ENCODE results near the gene ARAP1. TPM values are rescaled to one million over a fixed set of nuclear protein-coding genes. Genes with fewer than 3 reads are reported as not detected.

Gene ARAP1
- total and polyA plus RNA-seq, 5 experiments from 2014 or later: 14.7 to 166 (median 40.0) TPM

GRCh38 chr11:72724021-72724551 lies 28.1 kb downstream of the ARAP1 start:
- ATAC-seq: no peak
- peak overlapping the region; percentile 24 to 99 (median 86) for H3K27ac Mint-ChIP-seq
- peak overlapping the region in 6 of 10 donors; percentile 19 to 54 (median 29) for H3K4me3 Mint-ChIP-seq
- POLR2A ChIA-PET: interaction anchor here (0.6 to 6.0 kb wide), 3 partner anchors 29 to 90 kb away, joined by 3 to 49 read pairs (median 32); partner anchors contain the start of genes ATG16L2 and STARD10
- H3K27me3 Mint-ChIP-seq: peaks cover 0 to 1% (median 0%) of the 10 kb centered on the region in 5 donors
- DNase-seq: no peak
- H3K9me3 Mint-ChIP-seq: no peaks in the 10 kb centered on the region
- H3K4me1 Mint-ChIP-seq: peaks cover 35 to 81% (median 56%) of the 10 kb centered on the region in 4 donors
- peaks cover 0 to 5% (median 0%) of the 10 kb centered on the region in 3 donors for H3K36me3 Mint-ChIP-seq

DNA sequence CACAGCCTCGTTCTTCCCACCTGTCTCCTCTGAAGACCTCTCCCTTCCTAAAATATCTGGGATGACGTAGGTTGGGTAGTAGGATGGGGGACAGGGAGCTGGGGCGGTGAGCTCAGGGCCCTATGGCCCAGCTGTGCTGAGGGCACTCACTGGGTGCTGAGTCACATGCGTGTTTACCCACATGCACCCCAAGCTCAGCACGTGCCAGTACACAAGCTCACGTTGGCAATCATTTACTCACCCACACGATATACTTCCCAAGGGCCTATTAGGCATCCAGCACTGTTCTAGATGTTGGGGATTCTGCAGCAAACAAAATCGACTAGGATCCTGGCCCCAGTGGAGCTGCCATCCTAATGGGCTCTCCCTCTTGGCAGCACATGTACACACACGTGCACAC lies 28.7 kb downstream of the ARAP1 start:
- DNase-seq (no peak), ATAC-seq (no peak)
- POLR2A ChIA-PET: interaction anchor here (1.9 to 6.0 kb wide), 3 partner anchors 8 to 91 kb away, joined by 9 to 49 read pairs (median 32); partner anchors contain the start of genes ATG16L2 and STARD10
- Mint-ChIP-seq H3K27me3 (peaks cover 0 to 1% (median 0%) of the 10 kb centered on the region in 5 donors), H3K9me3 (no peaks in the 10 kb centered on the region), H3K36me3 (peaks cover 0 to 8% (median 0%) of the 10 kb centered on the region in 3 donors), H3K4me1 (peaks cover 36 to 82% (median 59%) of the 10 kb centered on the region in 4 donors), H3K27ac (peak overlapping the region in 8 of 10 donors; percentile 9 to 99 (median 86)), H3K4me3 (peak overlapping the region in 3 of 10 donors; percentile 20 to 54 (median 29))

- Mint-ChIP-seq H3K27me3 (peaks cover 0 to 1% (median 0%) of the 10 kb centered on the region in 5 donors), H3K4me3 (peak overlapping the region; percentile 87 to 99 (median 96)), H3K36me3 (peaks cover 0 to 11% (median 0%) of the 10 kb centered on the region in 3 donors), H3K9me3 (no peaks in the 10 kb centered on the region), H3K4me1 (peaks cover 38 to 83% (median 65%) of the 10 kb centered on the region in 4 donors), H3K27ac (peak overlapping the region; percentile 92 to 99 (median 97))
- ATAC-seq (peak; percentile 85 to 87), DNase-seq (peak; percentile 70 to 96 (median 84))
- POLR2A ChIA-PET: interaction anchor here (0.5 to 6.0 kb wide), 12 partner anchors 9 to 813 kb away, joined by 3 to 49 read pairs (median 6); partner anchors contain the start of genes ATG16L2, FCHSD2 and STARD10
Measured at GRCh38 chr11:72722050-72722748, 30.0 kb downstream of the ARAP1 start.

DNA sequence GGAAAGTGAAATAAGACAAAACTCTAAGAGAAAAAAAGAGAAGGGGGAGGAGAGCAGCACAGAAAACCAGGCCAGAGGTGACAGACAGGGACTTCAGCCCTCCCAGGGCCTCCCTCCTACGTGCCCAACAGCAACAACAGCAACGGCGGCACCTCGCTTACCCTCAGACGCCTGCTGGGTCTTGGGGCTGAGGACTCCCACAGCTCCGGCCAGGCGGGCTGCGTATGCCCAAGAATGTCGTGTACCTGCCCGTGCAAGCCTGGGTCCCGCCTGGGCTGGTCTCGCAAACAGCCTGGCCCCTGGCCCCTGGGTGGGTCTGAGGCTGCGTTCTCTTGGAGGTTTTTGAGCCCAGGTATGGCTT lies 30.5 kb downstream of the ARAP1 start:
- Mint-ChIP-seq H3K36me3 (peaks cover 0 to 13% (median 0%) of the 10 kb centered on the region in 3 donors), H3K4me1 (peaks cover 38 to 86% (median 69%) of the 10 kb centered on the region in 4 donors), H3K9me3 (no peaks in the 10 kb centered on the region), H3K4me3 (peak overlapping the region; percentile 87 to 99 (median 96)), H3K27ac (peak overlapping the region; percentile 92 to 99 (median 97)), H3K27me3 (peaks cover 0 to 1% (median 0%) of the 10 kb centered on the region in 5 donors)
- DNase-seq (peak in 6 of 10 donors; percentile 14 to 42 (median 26)), ATAC-seq (peak; percentile 27 to 48)
- POLR2A ChIA-PET: interaction anchor here (1.0 to 6.0 kb wide), 9 partner anchors 9 to 421 kb away, joined by 3 to 49 read pairs (median 9); partner anchors contain the start of genes ATG16L2, FCHSD2 and STARD10

DNA sequence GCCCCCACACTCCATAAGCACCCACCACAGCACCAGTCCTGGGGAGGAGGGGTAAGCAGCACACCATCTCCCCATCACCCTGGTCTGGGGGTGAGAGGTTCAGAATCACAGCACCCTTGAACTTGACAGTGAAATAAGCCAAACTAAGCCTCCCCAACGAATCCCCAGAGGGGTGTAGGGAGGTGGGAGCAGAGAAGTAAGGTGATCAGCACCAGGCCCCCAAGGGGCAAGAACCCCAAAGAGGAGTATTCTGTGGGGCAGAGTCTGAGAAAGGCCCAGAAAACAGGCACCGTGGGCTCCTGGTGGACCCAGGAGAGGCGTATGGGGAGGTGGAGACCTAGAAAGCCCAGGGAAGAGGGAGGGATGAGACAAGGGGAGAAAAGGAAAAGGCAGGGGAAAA lies 30.9 kb downstream of the ARAP1 start:
- H3K27ac Mint-ChIP-seq: peak overlapping the region; percentile 92 to 99 (median 97)
- peaks cover 0 to 1% (median 0%) of the 10 kb centered on the region in 5 donors for H3K27me3 Mint-ChIP-seq
- H3K36me3 Mint-ChIP-seq: peaks cover 0 to 16% (median 0%) of the 10 kb centered on the region in 3 donors
- ATAC-seq (no peak), DNase-seq (no peak)
- no peaks in the 10 kb centered on the region for H3K9me3 Mint-ChIP-seq
- H3K4me1 Mint-ChIP-seq: peaks cover 38 to 88% (median 73%) of the 10 kb centered on the region in 4 donors
- peak overlapping the region; percentile 87 to 99 (median 96) for H3K4me3 Mint-ChIP-seq
- POLR2A ChIA-PET: interaction anchor here (1.0 to 6.0 kb wide), 6 partner anchors 16 to 457 kb away, joined by 3 to 49 read pairs (median 14); partner anchors contain the start of genes ATG16L2, FCHSD2 and STARD10

DNA sequence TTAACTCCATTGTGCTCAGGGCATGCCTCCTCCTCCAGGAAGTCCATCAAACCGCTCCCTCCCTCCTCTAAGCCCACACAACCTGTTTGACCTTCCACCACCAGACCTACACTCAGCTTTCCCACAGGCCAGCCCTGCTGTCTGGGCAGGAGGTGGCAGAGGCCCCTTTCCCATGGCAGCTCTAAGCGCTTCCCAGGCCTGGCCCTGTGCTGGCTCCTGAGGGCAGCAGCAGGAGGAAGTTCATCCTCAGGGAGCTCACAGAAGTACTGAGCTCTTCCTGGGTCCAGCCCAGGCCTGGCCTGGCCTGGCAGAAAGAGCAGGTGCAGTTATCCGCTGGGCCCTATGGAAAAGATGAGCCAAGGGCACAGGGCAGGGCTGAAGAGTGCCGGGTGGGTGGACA lies 31.4 kb downstream of the ARAP1 start:
- Mint-ChIP-seq H3K4me3 (peak overlapping the region; percentile 87 to 99 (median 96)), H3K4me1 (peaks cover 41 to 88% (median 73%) of the 10 kb centered on the region in 4 donors), H3K27me3 (peaks cover 0 to 1% (median 0%) of the 10 kb centered on the region in 5 donors), H3K36me3 (peaks cover 0 to 17% (median 0%) of the 10 kb centered on the region in 3 donors), H3K27ac (peak overlapping the region; percentile 92 to 99 (median 97)), H3K9me3 (no peaks in the 10 kb centered on the region)
- no peak for ATAC-seq
- POLR2A ChIA-PET: interaction anchor here (0.7 to 6.0 kb wide), 5 partner anchors 72 to 457 kb away, joined by 3 to 49 read pairs (median 3); partner anchors contain the start of genes ATG16L2, FCHSD2 and STARD10
- no peak for DNase-seq

- Mint-ChIP-seq H3K27me3 (no peaks in the 10 kb centered on the region), H3K9me3 (no peaks in the 10 kb centered on the region), H3K4me1 (peaks cover 36 to 88% (median 72%) of the 10 kb centered on the region in 4 donors), H3K4me3 (peak overlapping the region; percentile 87 to 99 (median 96)), H3K27ac (peak overlapping the region; percentile 86 to 99 (median 96)), H3K36me3 (peaks cover 0 to 19% (median 0%) of the 10 kb centered on the region in 3 donors)
- ATAC-seq (no peak), DNase-seq (no peak)
- POLR2A ChIA-PET: interaction anchor here (0.6 to 6.0 kb wide), 4 partner anchors 18 to 458 kb away, joined by 3 to 49 read pairs (median 3); partner anchors contain the start of genes ATG16L2 and FCHSD2
Measured at GRCh38 chr11:72720047-72720446, 32.2 kb downstream of the ARAP1 start.

DNA sequence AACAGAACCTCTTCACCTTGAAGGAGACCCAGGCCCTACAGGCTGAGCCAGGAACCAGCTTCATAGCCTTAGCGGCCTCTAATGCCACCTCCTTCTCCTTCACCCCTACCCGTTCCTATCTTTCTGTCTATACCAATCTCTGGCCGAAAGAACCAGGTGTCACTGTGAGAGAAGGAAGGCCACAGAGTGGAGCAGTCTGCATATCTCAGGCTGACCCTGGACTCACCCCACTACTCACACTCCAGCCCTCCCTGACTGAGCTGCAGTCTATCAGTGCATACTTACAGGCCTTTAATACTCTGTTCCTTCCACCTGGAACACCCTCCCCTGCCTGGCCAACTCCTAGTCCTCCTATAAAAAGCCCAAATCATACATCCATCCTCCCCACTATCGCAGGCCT lies 32.7 kb downstream of the ARAP1 start:
- H3K27ac Mint-ChIP-seq: peak overlapping the region; percentile 83 to 99 (median 94)
- H3K36me3 Mint-ChIP-seq: peaks cover 0 to 23% (median 0%) of the 10 kb centered on the region in 3 donors
- DNase-seq (no peak), ATAC-seq (no peak)
- POLR2A ChIA-PET: no interaction called here
- no peaks in the 10 kb centered on the region for H3K27me3 Mint-ChIP-seq
- H3K4me1 Mint-ChIP-seq: peaks cover 37 to 88% (median 74%) of the 10 kb centered on the region in 4 donors
- peak overlapping the region; percentile 87 to 99 (median 96) for H3K4me3 Mint-ChIP-seq
- H3K9me3 Mint-ChIP-seq: no peaks in the 10 kb centered on the region

- peak overlapping the region; percentile 56 to 99 (median 94) for H3K27ac Mint-ChIP-seq
- peak overlapping the region in 9 of 10 donors; percentile 87 to 99 (median 96) for H3K4me3 Mint-ChIP-seq
- no peaks in the 10 kb centered on the region for H3K9me3 Mint-ChIP-seq
- H3K4me1 Mint-ChIP-seq: peaks cover 37 to 90% (median 77%) of the 10 kb centered on the region in 4 donors
- no peaks in the 10 kb centered on the region for H3K27me3 Mint-ChIP-seq
- no peak for DNase-seq
- peaks cover 0 to 27% (median 0%) of the 10 kb centered on the region in 3 donors for H3K36me3 Mint-ChIP-seq
- POLR2A ChIA-PET: no interaction called here
- ATAC-seq: no peak
Measured at GRCh38 chr11:72719144-72719543, 33.1 kb downstream of the ARAP1 start.

- Mint-ChIP-seq H3K9me3 (no peaks in the 10 kb centered on the region), H3K4me1 (peaks cover 33 to 84% (median 75%) of the 10 kb centered on the region in 4 donors), H3K36me3 (peaks cover 0 to 33% (median 0%) of the 10 kb centered on the region in 3 donors), H3K27ac (peak overlapping the region in 4 of 10 donors; percentile 63 to 99 (median 88)), H3K27me3 (no peaks in the 10 kb centered on the region), H3K4me3 (peak overlapping the region in 6 of 10 donors; percentile 22 to 95 (median 52))
- no peak for ATAC-seq
- POLR2A ChIA-PET: no interaction called here
- no peak for DNase-seq
Measured at GRCh38 chr11:72718101-72718501, 34.1 kb downstream of the ARAP1 start.

- peaks cover 36 to 78% (median 72%) of the 10 kb centered on the region in 4 donors for H3K4me1 Mint-ChIP-seq
- ATAC-seq: no peak
- no peaks in the 10 kb centered on the region for H3K27me3 Mint-ChIP-seq
- H3K4me3 Mint-ChIP-seq: peak overlapping the region in 1 of 10 donors; percentile 38
- peak overlapping the region in 5 of 10 donors; percentile 31 to 83 (median 48) for H3K27ac Mint-ChIP-seq
- H3K9me3 Mint-ChIP-seq: no peaks in the 10 kb centered on the region
- peaks cover 0 to 40% (median 2%) of the 10 kb centered on the region in 3 donors for H3K36me3 Mint-ChIP-seq
- POLR2A ChIA-PET: no interaction called here
- DNase-seq: no peak
Measured at GRCh38 chr11:72716788-72717435, 35.3 kb downstream of the ARAP1 start.

All from naive thymus-derived CD8-positive, alpha-beta T cell (primary cell).